ENCODE data around the gene CFAP73. TPM values are rescaled to one million over a fixed set of nuclear protein-coding genes. Genes with fewer than 3 reads are reported as not detected.

The CFAP73 gene
- polyA plus RNA-seq, 4 donors: 0.19 to 0.44 TPM; not detected in 2

DNA sequence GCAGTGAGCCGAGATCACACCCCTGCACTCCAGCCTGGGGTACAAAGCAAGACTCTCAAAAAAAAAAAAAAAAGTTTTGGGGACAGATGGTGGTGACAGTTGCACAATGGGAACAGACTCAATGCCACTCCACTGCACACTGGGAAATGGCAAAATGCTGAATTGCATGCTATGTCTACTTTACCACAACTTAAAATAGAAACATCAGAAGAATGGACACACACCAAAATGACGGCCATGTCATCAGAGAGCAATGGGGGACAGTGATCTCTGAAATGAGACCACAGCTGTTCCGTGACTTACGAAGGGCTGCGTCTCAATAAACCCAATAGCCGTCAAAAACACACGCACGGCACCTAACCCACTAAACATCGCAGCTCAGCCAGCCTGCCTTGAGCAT lies 22.0 kb downstream of the CFAP73 start:
- H3K4me1 ChIP-seq (ENCODE audit: control insufficient read depth in 3 of 3, insufficient read depth in 2 of 3, low read depth in 1 of 3, low read length in 2 of 3): peaks cover 0 to 5% (median 0%) of the 10 kb centered on the region in 3 donors
- no peak for FAIRE-seq
- peaks cover 26 to 85% (median 26%) of the 10 kb centered on the region in 3 donors for H3K36me3 ChIP-seq (ENCODE audit: control insufficient read depth in 3 of 3, insufficient read depth in 2 of 3, low read depth in 1 of 3, low read length in 3 of 3)
- no peak for DNase-seq
- no peak overlapping the region for H3K27ac ChIP-seq (ENCODE audit: low read depth in 1 of 3, low read length in 2 of 3)
- H3K4me3 ChIP-seq (ENCODE audit: low read depth in 1 of 3, low read length in 3 of 3): no peak overlapping the region
- H3K27me3 ChIP-seq (ENCODE audit: control insufficient read depth in 3 of 3, insufficient read depth in 3 of 3, low read length in 3 of 3): no peaks in the 10 kb centered on the region
- H3K9me3 ChIP-seq (ENCODE audit: control insufficient read depth in 2 of 2, insufficient read depth in 1 of 2, low read depth in 1 of 2, low read length in 1 of 2): no peaks in the 10 kb centered on the region
- WGBS, 3 donors: 94 to 98% (median 96%) methylated on average over 9 of the region's 9 CpGs

DNA sequence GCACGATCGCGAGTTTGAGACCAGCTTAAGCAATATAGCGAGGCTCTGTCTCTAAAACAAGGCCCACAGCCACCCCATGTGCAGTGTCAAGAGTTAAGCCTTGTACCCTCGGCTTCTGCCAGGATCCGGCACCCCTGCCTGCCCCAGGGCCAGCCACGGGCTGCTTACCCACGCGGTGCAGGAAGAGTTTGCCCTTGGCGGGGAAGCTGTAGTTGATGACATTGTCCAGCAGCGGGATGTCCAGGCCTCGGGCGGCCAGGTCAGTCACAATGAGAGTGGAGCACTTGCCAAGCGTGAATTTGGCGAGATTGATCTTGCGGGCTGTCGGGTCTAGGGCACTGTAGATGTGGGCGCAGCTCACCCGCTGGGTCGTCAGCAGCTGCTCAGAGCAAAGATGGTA lies 22.7 kb downstream of the CFAP73 start:
- Histone ChIP-seq H3K4me1 (ENCODE audit: control insufficient read depth in 3 of 3, insufficient read depth in 2 of 3, low read depth in 1 of 3, low read length in 2 of 3) (peaks cover 0 to 5% (median 0%) of the 10 kb centered on the region in 3 donors), H3K36me3 (ENCODE audit: control insufficient read depth in 3 of 3, insufficient read depth in 2 of 3, low read depth in 1 of 3, low read length in 3 of 3) (peaks cover 26 to 89% (median 30%) of the 10 kb centered on the region in 3 donors), H3K4me3 (ENCODE audit: low read depth in 1 of 3, low read length in 3 of 3) (no peak overlapping the region), H3K27ac (ENCODE audit: low read depth in 1 of 3, low read length in 2 of 3) (no peak overlapping the region), H3K27me3 (ENCODE audit: control insufficient read depth in 3 of 3, insufficient read depth in 3 of 3, low read length in 3 of 3) (no peaks in the 10 kb centered on the region), H3K9me3 (ENCODE audit: control insufficient read depth in 2 of 2, insufficient read depth in 1 of 2, low read depth in 1 of 2, low read length in 1 of 2) (peaks cover 0 to 2% of the 10 kb centered on the region in 2 donors)
- WGBS, 3 donors: 95 to 98% (median 97%) methylated on average over 20 of the region's 20 CpGs
- FAIRE-seq (no peak), DNase-seq (no peak)

DNA sequence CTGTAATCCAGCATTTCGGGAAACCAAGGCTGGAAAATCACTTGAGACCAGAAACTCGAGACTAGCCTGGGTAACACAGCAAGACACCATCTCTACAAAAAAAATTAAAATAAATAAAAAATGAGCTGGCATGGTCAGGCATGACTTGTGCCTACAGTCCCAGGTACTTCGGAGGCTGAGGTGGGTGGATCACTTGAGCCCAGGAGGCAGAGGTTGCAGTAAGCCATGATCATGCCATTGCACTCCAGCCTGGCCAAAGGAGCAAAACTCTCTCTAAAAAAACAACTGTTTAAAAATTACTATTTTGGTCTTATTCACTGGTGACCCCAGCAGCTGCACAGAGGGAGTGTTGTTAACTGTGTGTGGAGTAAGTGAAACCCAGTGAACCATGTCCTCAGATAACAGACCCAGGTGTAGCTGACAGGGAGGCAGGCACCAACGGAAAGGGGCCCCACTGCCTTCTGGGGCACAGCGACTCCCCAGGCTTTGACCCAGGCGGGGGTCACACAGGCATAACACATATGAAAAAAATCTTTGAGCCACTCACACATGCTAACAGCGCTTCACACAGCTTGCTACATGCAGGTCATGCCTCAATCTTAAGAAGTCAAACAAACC lies 23.7 kb downstream of the CFAP73 start:
- Histone ChIP-seq H3K27me3 (ENCODE audit: control insufficient read depth in 3 of 3, insufficient read depth in 3 of 3, low read length in 3 of 3) (no peaks in the 10 kb centered on the region), H3K36me3 (ENCODE audit: control insufficient read depth in 3 of 3, insufficient read depth in 2 of 3, low read depth in 1 of 3, low read length in 3 of 3) (peaks cover 27 to 86% (median 36%) of the 10 kb centered on the region in 3 donors), H3K9me3 (ENCODE audit: control insufficient read depth in 2 of 2, insufficient read depth in 1 of 2, low read depth in 1 of 2, low read length in 1 of 2) (peaks cover 0 to 3% of the 10 kb centered on the region in 2 donors), H3K4me1 (ENCODE audit: control insufficient read depth in 3 of 3, insufficient read depth in 2 of 3, low read depth in 1 of 3, low read length in 2 of 3) (peaks cover 0 to 5% (median 0%) of the 10 kb centered on the region in 3 donors), H3K27ac (ENCODE audit: low read depth in 1 of 3, low read length in 2 of 3) (no peak overlapping the region), H3K4me3 (ENCODE audit: low read depth in 1 of 3, low read length in 3 of 3) (no peak overlapping the region)
- FAIRE-seq (no peak), DNase-seq (peak in 1 of 2 donors; percentile 45)
- 71 to 82% (median 78%) methylated on average over 7 of the region's 7 CpGs for WGBS, 3 donors

DNA sequence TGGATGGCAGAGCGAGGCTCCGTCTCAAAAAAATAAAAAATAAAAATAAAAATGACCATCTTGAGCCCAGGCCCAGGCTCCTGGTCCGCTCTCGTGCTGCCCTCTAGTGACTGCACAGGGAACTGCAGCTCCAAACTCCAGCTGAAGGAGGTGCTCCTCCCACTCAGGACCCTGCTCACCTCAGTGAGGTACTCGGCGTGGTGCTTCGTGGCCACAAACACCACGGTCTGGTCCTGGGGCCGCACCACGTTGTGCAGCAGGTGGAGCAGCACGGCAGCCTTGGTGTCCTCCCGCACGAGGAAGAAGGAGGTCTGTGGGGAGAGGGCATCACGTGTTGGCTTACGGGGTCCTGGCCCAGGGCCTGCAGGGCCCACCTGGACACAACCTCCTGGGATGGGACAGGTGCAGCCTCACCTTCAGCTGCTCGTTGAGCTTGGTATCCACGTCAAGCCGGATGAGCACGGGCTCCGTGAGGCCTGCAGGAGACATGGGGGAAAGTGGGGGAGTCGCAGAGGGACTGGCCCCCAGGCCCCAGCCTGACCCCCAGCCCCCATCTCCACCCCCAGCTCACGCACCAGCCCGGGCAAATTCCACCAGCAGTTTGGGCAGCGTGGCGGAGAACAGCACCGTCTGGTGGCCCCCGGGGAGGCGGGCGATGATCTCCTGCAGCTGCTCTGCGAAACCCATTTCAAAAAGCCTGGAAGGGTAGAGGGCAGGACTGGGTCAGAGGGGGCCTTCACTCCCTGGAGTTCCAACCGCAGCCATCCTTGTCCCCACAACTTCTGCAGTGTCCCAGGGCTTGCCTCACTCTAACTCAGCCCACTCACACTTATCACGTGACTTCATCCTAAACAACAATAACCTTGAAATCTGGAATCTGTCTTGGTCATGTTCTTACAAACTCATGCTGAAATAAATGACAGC lies 25.2 kb downstream of the CFAP73 start:
- Histone ChIP-seq H3K9me3 (ENCODE audit: control insufficient read depth in 2 of 2, insufficient read depth in 1 of 2, low read depth in 1 of 2, low read length in 1 of 2) (peaks cover 0 to 3% of the 10 kb centered on the region in 2 donors), H3K36me3 (ENCODE audit: control insufficient read depth in 3 of 3, insufficient read depth in 2 of 3, low read depth in 1 of 3, low read length in 3 of 3) (peaks cover 33 to 85% (median 39%) of the 10 kb centered on the region in 3 donors), H3K4me1 (ENCODE audit: control insufficient read depth in 3 of 3, insufficient read depth in 2 of 3, low read depth in 1 of 3, low read length in 2 of 3) (peaks cover 0 to 5% (median 0%) of the 10 kb centered on the region in 3 donors), H3K4me3 (ENCODE audit: low read depth in 1 of 3, low read length in 3 of 3) (no peak overlapping the region), H3K27ac (ENCODE audit: low read depth in 1 of 3, low read length in 2 of 3) (no peak overlapping the region), H3K27me3 (ENCODE audit: control insufficient read depth in 3 of 3, insufficient read depth in 3 of 3, low read length in 3 of 3) (no peaks in the 10 kb centered on the region)
- 52 to 57% (median 56%) methylated on average over 26 to 32 of the region's 32 CpGs for WGBS, 3 donors
- peak; percentile 53 to 71 for DNase-seq
- no peak for FAIRE-seq

DNA sequence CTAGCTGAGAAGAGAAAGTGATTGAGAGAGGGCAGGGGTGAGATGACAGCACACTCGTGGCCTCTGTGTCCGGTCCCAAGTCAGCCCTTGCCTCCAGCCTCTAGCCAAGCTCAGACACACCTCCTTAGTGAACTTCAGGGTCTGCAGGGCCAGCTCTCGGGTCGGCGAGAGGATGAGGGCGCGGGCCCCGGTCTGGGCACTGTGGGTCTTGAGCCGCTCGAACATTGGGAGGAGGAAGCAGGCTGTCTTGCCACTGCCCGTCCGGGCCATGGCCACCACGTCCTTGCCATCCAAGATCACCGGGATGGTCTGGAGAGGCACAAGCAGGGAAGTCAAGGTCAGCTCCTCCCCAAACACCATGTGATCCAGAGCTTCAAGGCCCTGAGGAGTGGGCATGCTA lies 29.5 kb downstream of the CFAP73 start:
- Histone ChIP-seq H3K27me3 (ENCODE audit: control insufficient read depth in 3 of 3, insufficient read depth in 3 of 3, low read length in 3 of 3) (no peaks in the 10 kb centered on the region), H3K27ac (ENCODE audit: low read depth in 1 of 3, low read length in 2 of 3) (no peak overlapping the region), H3K4me3 (ENCODE audit: low read depth in 1 of 3, low read length in 3 of 3) (no peak overlapping the region), H3K9me3 (ENCODE audit: control insufficient read depth in 2 of 2, insufficient read depth in 1 of 2, low read depth in 1 of 2, low read length in 1 of 2) (peaks cover 0 to 3% of the 10 kb centered on the region in 2 donors), H3K4me1 (ENCODE audit: control insufficient read depth in 3 of 3, insufficient read depth in 2 of 3, low read depth in 1 of 3, low read length in 2 of 3) (peaks cover 0 to 5% (median 0%) of the 10 kb centered on the region in 3 donors), H3K36me3 (ENCODE audit: control insufficient read depth in 3 of 3, insufficient read depth in 2 of 3, low read depth in 1 of 3, low read length in 3 of 3) (peaks cover 25 to 70% (median 28%) of the 10 kb centered on the region in 3 donors)
- WGBS, 3 donors: 95 to 97% (median 96%) methylated on average over 14 of the region's 14 CpGs
- FAIRE-seq: no peak
- DNase-seq: no peak

DNA sequence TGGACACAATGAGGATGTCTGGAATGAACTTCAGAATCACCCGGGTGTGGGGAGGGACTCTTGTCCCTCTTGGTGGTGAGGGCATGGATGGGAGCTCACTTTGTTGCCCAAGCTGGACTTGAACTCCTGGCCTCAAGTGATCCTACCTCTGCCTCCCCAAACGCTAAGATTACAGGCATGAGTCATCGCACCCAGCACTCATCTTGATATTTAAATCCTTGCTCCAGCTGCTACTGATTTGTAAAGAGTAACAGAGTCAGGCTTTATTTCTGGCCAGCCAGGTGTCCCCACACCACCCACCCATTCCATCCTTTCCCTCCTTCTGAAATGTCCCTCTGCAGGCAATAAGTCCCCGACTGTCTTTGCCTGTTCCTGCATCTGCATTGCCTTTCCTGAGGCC lies 30.8 kb downstream of the CFAP73 start:
- 50 to 80% (median 64%) methylated on average over 4 of the region's 4 CpGs for WGBS, 3 donors
- Histone ChIP-seq H3K4me1 (ENCODE audit: control insufficient read depth in 3 of 3, insufficient read depth in 2 of 3, low read depth in 1 of 3, low read length in 2 of 3) (peaks cover 0 to 5% (median 0%) of the 10 kb centered on the region in 3 donors), H3K36me3 (ENCODE audit: control insufficient read depth in 3 of 3, insufficient read depth in 2 of 3, low read depth in 1 of 3, low read length in 3 of 3) (peaks cover 25 to 57% (median 28%) of the 10 kb centered on the region in 3 donors), H3K4me3 (ENCODE audit: low read depth in 1 of 3, low read length in 3 of 3) (no peak overlapping the region), H3K27me3 (ENCODE audit: control insufficient read depth in 3 of 3, insufficient read depth in 3 of 3, low read length in 3 of 3) (no peaks in the 10 kb centered on the region), H3K27ac (ENCODE audit: low read depth in 1 of 3, low read length in 2 of 3) (no peak overlapping the region), H3K9me3 (ENCODE audit: control insufficient read depth in 2 of 2, insufficient read depth in 1 of 2, low read depth in 1 of 2, low read length in 1 of 2) (peaks cover 0 to 3% of the 10 kb centered on the region in 2 donors)
- FAIRE-seq (no peak), DNase-seq (no peak)

DNA sequence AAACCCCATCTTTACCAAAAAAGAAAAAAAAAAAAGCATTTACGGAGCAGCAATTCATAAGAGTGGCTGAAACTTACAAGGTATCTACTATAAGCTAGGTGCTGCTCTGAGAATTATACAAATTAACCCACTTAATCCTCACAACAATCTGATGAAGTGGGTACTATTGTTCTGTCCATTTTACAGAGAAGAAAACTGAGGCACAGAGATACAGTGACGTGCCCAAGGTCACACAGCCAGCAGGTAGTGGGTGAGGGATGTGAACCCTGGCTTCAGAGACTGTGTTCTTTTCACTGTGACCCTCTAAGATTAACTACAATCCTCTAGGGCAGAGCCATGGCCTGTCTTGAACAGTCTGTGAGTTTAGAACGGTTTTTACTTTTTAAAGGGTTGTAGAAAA lies 32.5 kb downstream of the CFAP73 start:
- peaks cover 0 to 3% of the 10 kb centered on the region in 2 donors for H3K9me3 ChIP-seq (ENCODE audit: control insufficient read depth in 2 of 2, insufficient read depth in 1 of 2, low read depth in 1 of 2, low read length in 1 of 2)
- peaks cover 18 to 51% (median 27%) of the 10 kb centered on the region in 3 donors for H3K36me3 ChIP-seq (ENCODE audit: control insufficient read depth in 3 of 3, insufficient read depth in 2 of 3, low read depth in 1 of 3, low read length in 3 of 3)
- WGBS, 3 donors: 91 to 92% (median 91%) methylated on average over 3 of the region's 3 CpGs
- FAIRE-seq (no peak), DNase-seq (no peak)
- H3K27me3 ChIP-seq (ENCODE audit: control insufficient read depth in 3 of 3, insufficient read depth in 3 of 3, low read length in 3 of 3): no peaks in the 10 kb centered on the region
- H3K4me1 ChIP-seq (ENCODE audit: control insufficient read depth in 3 of 3, insufficient read depth in 2 of 3, low read depth in 1 of 3, low read length in 2 of 3): peaks cover 0 to 10% (median 5%) of the 10 kb centered on the region in 3 donors
- no peak overlapping the region for H3K27ac ChIP-seq (ENCODE audit: low read depth in 1 of 3, low read length in 2 of 3)
- no peak overlapping the region for H3K4me3 ChIP-seq (ENCODE audit: low read depth in 1 of 3, low read length in 3 of 3)

DNA sequence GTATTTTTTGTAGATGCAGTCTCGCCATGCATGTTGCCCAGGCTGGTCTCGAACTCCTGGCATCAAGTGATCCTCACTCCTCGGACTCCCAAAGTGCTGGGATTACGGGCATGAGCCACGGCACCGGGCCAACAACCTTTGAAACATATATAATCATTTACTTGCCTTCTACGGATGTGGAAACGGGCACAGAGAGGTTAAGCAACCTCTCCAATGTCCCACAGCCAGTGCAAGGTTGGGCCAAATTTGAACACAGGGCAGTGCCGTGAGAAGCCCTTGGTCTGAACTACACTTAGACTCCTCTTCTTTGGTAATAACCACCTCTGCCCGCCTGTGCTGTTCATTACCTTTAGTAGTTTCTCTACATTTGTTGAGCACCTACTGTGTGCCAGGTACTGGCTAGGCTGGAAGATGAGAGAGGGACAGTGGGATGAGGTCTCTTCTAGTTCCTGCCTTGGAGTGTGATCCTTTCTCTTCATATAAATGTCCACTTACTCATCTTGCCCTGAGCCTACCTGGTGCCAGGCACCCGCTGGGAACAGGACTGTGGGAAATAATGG lies 33.6 kb downstream of the CFAP73 start:
- DNase-seq (no peak), FAIRE-seq (no peak)
- H3K27ac ChIP-seq (ENCODE audit: low read depth in 1 of 3, low read length in 2 of 3): no peak overlapping the region
- no peaks in the 10 kb centered on the region for H3K27me3 ChIP-seq (ENCODE audit: control insufficient read depth in 3 of 3, insufficient read depth in 3 of 3, low read length in 3 of 3)
- whole genome bisulfite sequencing, 3 donors: 79 to 87% (median 82%) methylated on average over 11 of the region's 11 CpGs
- H3K9me3 ChIP-seq (ENCODE audit: control insufficient read depth in 2 of 2, insufficient read depth in 1 of 2, low read depth in 1 of 2, low read length in 1 of 2): no peaks in the 10 kb centered on the region
- peaks cover 0 to 13% (median 5%) of the 10 kb centered on the region in 3 donors for H3K4me1 ChIP-seq (ENCODE audit: control insufficient read depth in 3 of 3, insufficient read depth in 2 of 3, low read depth in 1 of 3, low read length in 2 of 3)
- H3K36me3 ChIP-seq (ENCODE audit: control insufficient read depth in 3 of 3, insufficient read depth in 2 of 3, low read depth in 1 of 3, low read length in 3 of 3): peaks cover 10 to 46% (median 21%) of the 10 kb centered on the region in 3 donors
- H3K4me3 ChIP-seq (ENCODE audit: low read depth in 1 of 3, low read length in 3 of 3): no peak overlapping the region

Measured in small intestine (tissue), 7 donors.